GM19324 (cell line): ENCODE data around the gene AGXT.

Experiments
- ATAC-seq: cut with Tn5 transposase; IDR thresholded peaks from one replicate; pipeline ENCODE4 v1.9.1; 2021; ENCODE audit warnings: mild to moderate bottlenecking, moderate library complexity; ENCODE audit not compliant: unreplicated experiment, low FRiP score

Gene AGXT

GRCh38 chr2:240884221-240884620 is 15.6 kb downstream of the AGXT start:
- no peak for ATAC-seq

DNA sequence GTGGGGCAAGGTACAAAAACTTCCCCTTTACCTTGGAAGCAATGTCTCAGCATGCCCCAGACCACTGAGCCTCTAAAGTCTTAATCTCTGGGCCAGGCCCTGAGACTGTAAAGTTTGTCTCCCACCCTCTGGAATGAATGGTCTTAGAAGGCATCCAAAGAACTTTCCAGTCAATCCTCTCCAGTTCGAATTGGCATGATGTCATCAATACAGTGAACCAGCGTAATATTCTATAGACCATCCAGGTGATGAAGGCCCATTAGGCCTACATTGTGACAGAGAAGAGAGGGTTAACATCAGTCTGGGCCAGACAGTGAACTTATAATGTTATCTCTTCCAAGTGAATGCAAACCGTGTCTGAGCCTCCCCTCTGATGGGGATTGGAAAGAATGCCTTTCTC is 16.1 kb downstream of the AGXT start:
- no peak for ATAC-seq

DNA sequence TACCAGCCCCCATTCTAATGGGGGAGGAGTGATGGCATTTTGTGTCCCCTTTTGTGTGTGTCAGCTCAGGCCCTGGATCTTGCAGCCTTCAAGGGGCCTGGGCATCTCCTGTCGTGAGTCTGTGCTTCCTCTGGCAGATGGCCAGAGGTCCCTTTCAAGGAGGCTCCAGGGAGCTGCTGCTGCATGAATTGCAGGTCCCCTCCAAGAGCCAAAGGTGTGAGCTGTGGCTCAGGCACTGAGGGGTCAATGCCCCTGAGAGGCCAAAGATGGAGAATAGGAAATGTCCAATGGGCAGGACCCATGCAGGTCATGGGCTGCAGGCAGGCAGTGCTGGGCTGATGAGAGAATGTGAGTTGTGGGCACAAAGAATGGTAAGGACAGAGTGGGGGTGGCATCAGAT is 16.9 kb downstream of the AGXT start:
- no peak for ATAC-seq

DNA sequence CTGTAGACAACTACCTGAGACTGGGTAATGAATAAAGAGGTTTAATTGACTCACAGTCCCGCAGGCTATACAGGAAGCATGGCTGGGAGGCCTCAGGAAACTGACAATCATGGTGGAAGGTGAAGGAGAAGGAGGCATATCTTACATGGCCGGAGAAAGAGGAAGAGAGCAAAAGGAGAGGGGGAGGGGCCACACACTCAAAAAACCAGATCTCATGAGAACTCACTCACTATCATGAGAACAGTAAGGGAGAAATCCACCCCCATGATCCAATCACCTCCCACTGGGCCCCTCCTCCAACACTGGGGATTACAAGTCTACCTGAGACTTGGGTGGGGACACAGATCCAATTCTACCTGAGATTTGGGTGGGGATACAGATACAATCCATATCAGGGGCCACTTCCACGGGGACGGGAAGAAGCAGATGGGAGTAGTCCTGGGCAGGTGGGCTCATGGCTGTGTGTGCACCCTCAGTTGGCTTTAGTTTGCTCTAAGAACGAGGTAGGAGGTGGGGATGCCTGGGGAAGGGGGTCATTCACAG is 17.5 kb downstream of the AGXT start:
- ATAC-seq, result no peak

DNA sequence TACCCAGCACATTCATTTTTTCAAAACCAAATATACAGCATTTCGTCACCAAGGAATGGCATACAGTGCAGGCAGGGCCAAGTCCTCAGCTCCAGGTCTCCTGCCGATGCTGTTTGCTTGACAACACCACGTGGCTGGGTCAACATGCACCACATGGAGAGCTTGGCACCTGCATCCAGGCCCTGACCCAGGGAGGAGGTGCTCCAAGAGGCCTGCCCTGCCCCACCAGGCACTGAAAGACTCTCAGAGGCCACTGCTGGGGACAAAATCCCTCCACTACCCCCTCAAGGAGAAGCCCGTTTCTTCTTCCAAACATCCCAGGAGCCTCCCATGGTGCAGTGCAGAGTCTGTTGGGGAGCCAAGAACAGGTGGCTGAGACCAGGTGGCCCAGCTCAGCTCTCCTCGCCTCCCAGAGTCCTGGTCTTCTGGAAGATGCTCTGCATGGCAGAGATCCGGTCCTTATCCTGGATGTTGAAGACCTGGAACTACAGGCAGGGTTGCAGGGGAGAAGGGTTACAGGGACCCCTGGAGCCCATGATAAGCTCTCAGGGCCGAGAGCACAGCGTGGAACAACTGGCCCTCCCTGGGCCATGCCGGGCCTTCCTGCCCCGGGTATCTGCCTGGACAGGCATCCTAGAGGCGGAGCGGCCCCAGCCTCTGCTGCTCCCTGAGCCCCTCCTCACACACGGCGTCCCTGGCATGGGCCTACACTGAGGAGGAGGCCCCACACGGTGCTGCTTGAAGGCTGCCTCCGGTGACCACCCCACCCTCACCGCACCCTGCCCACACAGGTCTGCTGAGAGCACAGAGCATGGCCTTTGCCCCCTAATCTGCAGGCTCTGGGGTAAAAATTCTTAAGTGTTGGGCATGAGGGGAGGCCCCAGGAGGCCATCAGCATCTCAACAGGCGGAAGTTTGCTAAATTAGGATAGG is 18.3 kb downstream of the AGXT start:
- ATAC-seq, result no peak

GRCh38 chr2:240887631-240888030 is 19.0 kb downstream of the AGXT start:
- ATAC-seq, result no peak

DNA sequence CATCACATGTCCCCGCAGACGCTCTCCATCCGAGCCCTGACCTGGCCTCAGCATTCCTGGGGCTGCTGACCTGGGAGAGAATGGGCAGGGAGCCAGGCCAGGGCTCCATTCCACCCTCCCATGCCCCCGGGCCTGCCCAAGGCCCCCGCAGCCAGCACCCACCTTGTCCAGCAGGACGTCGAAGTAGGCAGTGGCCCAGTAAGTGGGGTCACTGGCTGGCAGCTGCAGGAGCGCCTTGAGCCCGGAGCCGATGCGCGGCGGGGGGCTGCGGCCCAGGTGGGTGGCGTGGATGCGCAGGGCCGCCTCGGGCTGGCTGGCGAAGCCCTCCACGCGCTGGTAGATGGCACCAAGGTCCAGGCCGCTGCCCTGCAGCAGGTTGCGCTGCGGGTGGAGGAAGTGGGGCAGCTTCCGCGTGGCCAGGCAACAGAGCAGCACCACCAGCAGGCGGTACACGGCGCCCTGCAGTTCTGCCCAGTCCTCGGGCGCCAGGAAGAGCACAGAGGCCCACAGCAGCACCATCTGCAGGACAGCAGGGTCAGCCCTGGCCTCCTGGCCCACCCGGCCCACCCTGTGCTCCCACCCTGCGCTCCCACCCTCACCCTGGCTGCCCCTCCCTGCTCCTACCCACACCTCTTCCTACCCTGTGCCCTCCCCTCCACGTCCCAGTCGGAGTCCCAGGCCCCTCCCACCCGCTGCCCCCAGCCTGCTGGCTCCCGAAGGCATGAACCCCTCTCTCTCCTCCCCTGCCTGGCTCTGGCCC is 19.7 kb downstream of the AGXT start:
- ATAC-seq, result no peak

DNA sequence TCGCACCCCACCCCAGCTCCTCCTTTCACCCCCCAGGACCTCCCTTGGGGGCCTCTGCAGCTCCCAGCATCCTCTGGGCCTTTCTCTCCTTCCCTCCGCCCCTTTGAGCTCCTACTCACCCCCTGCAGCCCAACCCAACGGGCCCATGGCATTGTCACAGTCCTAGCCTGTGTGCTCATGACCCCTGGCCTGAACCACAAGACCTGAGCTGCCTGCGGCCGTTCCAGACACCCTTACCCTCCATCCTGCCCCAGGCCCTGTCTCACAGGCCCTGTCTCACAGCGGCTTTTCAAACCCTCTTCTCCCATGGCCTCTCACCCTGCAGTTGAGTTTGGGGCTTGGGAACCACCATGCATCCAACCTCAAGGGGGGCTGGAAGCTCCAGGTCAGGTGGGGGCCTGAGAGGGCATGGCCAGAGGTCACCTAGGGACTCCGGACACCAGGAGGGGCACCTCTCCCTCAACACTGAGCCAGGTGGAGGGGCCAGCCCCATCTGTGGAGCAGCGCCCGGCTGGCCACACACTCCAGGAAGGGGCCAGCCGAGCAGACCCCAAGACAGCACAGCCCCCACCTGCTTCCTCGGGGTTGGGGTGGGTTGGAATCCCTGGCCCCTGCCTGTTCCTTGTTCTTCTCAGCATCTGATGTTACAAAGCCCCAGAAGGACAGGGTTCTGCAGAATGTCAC is 20.4 kb downstream of the AGXT start:
- ATAC-seq, result no peak

GRCh38 chr2:240889601-240890560 is 21.3 kb downstream of the AGXT start:
- ATAC-seq, result no peak

DNA sequence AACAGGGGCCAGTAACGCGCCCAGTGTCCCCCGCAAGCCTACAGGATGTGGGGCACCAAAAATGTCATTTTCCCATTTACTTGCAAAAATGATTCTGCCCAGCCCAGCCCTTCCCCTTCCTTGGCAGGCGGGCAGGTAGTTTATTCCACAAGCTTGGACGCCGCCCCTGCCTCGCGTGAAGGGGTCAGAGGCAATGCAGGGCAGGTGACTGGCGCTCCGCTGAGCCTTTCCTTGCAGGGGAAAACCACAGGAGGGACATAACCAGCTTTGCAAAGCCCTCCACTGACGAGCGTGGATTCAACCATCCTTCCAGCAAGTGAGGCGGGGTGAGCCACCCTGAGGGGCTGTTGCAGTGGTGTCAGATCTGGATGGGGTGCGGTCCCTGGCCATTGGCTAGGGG is 22.1 kb downstream of the AGXT start:
- no peak for ATAC-seq

GRCh38 chr2:240891492-240892340 is 23.1 kb downstream of the AGXT start:
- ATAC-seq, result no peak

- ATAC-seq, result no peak
Observed at GRCh38 chr2:240892356-240892755, 23.7 kb downstream of the AGXT start.

DNA sequence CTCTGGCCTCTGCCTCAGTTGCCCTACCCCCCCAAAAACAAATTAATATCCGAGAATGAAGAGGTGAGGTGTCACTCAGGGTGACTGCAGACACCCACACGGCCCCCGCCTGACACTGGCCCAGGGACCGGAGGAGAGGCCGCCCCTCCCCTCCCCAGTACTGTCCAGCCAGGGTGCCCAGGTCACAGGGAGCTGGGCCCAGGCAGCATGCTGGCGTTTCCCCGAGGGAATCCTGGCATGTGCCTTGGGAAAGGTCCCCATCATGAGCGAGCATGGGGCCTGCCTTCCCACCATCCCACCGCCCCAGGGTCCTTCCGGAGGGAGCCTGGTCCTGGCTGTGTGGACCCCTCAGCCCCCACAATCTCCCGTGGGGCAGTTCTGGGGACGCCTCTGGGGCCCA is 24.3 kb downstream of the AGXT start:
- no peak for ATAC-seq

DNA sequence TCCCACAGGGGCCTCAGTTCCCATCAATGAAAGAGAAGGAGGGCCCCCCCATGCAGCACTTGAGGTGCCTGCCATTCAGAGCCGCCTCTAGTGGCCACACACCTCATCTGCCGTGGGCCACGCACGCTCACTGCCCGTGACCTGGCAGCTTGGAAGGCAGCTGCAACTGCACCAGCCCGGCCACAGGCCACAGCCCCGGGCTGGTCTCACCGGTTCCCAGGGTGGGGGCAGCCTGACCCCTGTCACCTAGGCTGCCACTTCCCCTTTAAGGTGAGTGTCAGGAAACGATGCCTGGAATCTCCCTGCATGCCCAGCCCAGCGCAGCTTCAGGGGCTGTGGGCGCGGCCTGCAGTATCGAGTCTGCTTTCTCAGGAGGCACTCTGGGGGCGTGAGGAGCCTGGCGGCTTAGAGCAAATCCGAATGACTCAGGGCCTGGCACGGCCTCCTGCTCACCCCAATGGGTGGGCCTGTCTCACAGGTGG is 24.8 kb downstream of the AGXT start:
- no peak for ATAC-seq

DNA sequence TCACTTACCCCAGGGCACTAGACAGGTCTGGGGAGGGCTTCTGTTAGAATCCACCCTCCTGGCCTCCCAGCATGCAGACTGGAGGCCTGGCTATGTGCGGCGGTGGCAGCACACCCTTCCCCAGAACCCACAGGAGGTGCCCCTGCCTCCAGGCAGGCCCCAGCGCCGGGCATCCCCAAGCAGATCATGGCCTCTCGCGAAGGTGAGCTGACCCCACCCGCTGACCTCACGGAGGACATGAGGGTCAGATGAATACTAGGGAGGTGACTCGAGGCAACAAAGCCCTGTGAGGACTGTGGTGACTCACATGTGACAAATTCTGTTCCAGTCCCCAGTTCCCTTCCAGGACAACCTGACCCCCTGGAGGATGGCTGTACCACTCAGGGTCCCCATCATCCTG is 25.4 kb downstream of the AGXT start:
- no peak for ATAC-seq

DNA sequence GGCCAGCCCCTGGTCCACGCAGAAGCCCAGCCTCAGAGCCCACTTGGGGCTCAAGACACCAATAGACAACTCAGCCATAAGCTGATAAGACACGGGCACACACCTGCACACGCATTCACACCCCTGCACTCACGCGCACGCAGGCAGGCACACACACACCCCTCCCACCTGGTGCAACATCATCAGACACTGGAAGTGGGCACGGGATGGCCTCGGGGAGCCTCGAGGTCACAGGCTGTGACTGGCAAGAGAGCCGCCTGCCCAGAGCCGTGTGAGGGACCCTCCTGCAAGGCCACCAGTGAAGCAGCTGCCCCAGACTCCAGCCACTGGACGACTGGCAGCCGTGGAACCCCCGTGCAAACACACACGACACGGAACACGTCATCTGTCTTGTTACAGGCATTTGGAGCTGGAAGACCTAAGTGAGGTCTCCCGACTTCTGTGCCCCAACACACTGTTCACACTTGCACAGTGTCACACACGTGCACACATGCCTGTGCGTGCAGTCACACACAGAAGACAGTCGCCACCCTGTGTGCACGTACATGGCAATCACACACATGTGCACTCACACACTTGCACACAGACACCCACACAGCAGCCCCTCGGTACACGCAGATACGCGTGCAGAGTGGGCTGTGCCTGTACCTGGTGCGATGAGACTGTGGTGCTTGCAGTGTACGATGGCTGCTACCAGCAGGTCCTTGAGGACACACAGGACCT is 26.4 kb downstream of the AGXT start:
- no peak for ATAC-seq

GRCh38 chr2:240895656-240896388 is 27.2 kb downstream of the AGXT start, which contains the start of gene MAB21L4:
MAB21L4 (minus strand) TSS chr2:240896156; CDS start chr2:240895997, 159 bp downstream.
- no peak for ATAC-seq
